Loucy (cell line): Measurements from ENCODE around the gene SLC12A1.

Experiments
- H2AFZ ChIP-seq: fragments of 200-600 bp; sonication (generic); 2 replicates; pipeline ENCODE4 v1.6.0; 2016; ENCODE audit warnings: antibody characterized with exemption, mild to moderate bottlenecking, low read length, moderate library complexity
- H3F3A ChIP-seq: fragments of 200-600 bp; 2 replicates; pipeline ENCODE4 v1.6.0; 2016; ENCODE audit warnings: antibody characterized with exemption, low read depth, mild to moderate bottlenecking
- H3K27me3 ChIP-seq: fragments of 200-600 bp; sonication (generic); 2 replicates; pipeline ENCODE4 v1.6.1; 2014; ENCODE audit warnings: low read length, mild to moderate bottlenecking; ENCODE audit not compliant: insufficient read depth, poor library complexity, severe bottlenecking
- H3K36me3 ChIP-seq: fragments of 200-600 bp; sonication (generic); 2 replicates; pipeline ENCODE4 v1.6.1; 2016; ENCODE audit warnings: low read length; ENCODE audit not compliant: insufficient read depth
- H3K4me1 ChIP-seq: fragments of 200-600 bp; sonication (generic); 2 replicates; pipeline ENCODE4 v1.5.1; 2014; ENCODE audit warnings: low read length, mild to moderate bottlenecking; ENCODE audit not compliant: insufficient read depth, poor library complexity, severe bottlenecking
- H3K4me2 ChIP-seq: fragments of 200-600 bp; sonication (generic); 2 replicates; pipeline ENCODE4 v1.6.0; 2014; ENCODE audit warnings: antibody characterized with exemption, low read length, low read depth, mild to moderate bottlenecking; ENCODE audit not compliant: poor library complexity, severe bottlenecking
- H3K4me3 ChIP-seq: fragments of 200-600 bp; sonication (generic); 2 replicates; pipeline ENCODE4 v1.5.1; 2014; ENCODE audit warnings: low read length, mild to moderate bottlenecking, mixed read lengths; ENCODE audit not compliant: poor library complexity, severe bottlenecking
- H3K79me2 ChIP-seq: fragments of 200-600 bp; sonication (generic); 2 replicates; pipeline ENCODE4 v1.6.1; 2014; ENCODE audit warnings: low read length; ENCODE audit not compliant: insufficient read depth
- H3K9ac ChIP-seq: fragments of 200-600 bp; sonication (generic); 2 replicates; pipeline ENCODE4 v1.6.0; 2014; ENCODE audit warnings: mild to moderate bottlenecking, low read depth, low read length, moderate library complexity; ENCODE audit not compliant: poor library complexity, severe bottlenecking
- H3K9me2 ChIP-seq: fragments of 200-600 bp; sonication (generic); replicated peaks from 2 replicates; pipeline ENCODE4 v1.6.1; 2016; ENCODE audit warnings: low read depth, low read length, mixed read lengths
- H3K9me3 ChIP-seq: fragments of 200-600 bp; sonication (generic); 2 replicates; pipeline ENCODE4 v1.6.1; 2014; ENCODE audit warnings: mild to moderate bottlenecking, antibody characterized with exemption, low read length, low read depth; ENCODE audit not compliant: insufficient read depth
- H4K20me1 ChIP-seq: fragments of 200-600 bp; sonication (generic); 2 replicates; pipeline ENCODE4 v1.6.0; 2014; ENCODE audit warnings: antibody characterized with exemption, low read length, mild to moderate bottlenecking; ENCODE audit not compliant: insufficient read depth, poor library complexity, severe bottlenecking
- CTCF ChIP-seq: fragments of 200-600 bp; sonication (generic); conservative IDR thresholded peaks from 2 replicates; pipeline ENCODE4 v1.5.1; 2014; ENCODE audit warnings: mild to moderate bottlenecking, antibody characterized with exemption, low read length
- EZH2phosphoT487 ChIP-seq: fragments of 200-600 bp; IDR thresholded peaks from 2 replicates; pipeline ENCODE4 v1.6.1; 2018; ENCODE audit warnings: antibody characterized with exemption, mild to moderate bottlenecking, moderate library complexity, borderline replicate concordance

The SLC12A1 gene

GRCh38 chr15:48221261-48221660 is 15.2 kb downstream of the SLC12A1 start:
- no peaks in the 10 kb centered on the region for H3K9me2 ChIP-seq
- H2AFZ ChIP-seq = no peak overlapping the region
- H3K4me2 ChIP-seq = no peak overlapping the region
- H3F3A ChIP-seq = no peaks in the 10 kb centered on the region
- TF ChIP-seq EZH2phosphoT487 = no peak
- TF ChIP-seq CTCF = no peak
- no peaks in the 10 kb centered on the region for H4K20me1 ChIP-seq
- no peaks in the 10 kb centered on the region for H3K79me2 ChIP-seq
- H3K9me3 ChIP-seq = no peaks in the 10 kb centered on the region
- no peak overlapping the region for H3K9ac ChIP-seq
- no peaks in the 10 kb centered on the region for H3K36me3 ChIP-seq
- H3K4me1 ChIP-seq = no peaks in the 10 kb centered on the region
- no peaks in the 10 kb centered on the region for H3K27me3 ChIP-seq
- no peak overlapping the region for H3K4me3 ChIP-seq

- Histone ChIP-seq H3K9me2 (no peaks in the 10 kb centered on the region), H3K4me1 (no peaks in the 10 kb centered on the region), H3K4me2 (no peak overlapping the region), H3K4me3 (no peak overlapping the region), H3F3A (no peaks in the 10 kb centered on the region), H3K27me3 (no peaks in the 10 kb centered on the region), H3K9me3 (no peaks in the 10 kb centered on the region), H3K9ac (no peak overlapping the region), H3K36me3 (no peaks in the 10 kb centered on the region), H3K79me2 (no peaks in the 10 kb centered on the region), H2AFZ (no peak overlapping the region), H4K20me1 (no peaks in the 10 kb centered on the region)
- TF ChIP-seq CTCF (no peak), EZH2phosphoT487 (no peak)
Measured at GRCh38 chr15:48221885-48222284, 15.8 kb downstream of the SLC12A1 start.

GRCh38 chr15:48222627-48223026 is 16.5 kb downstream of the SLC12A1 start:
- no peaks in the 10 kb centered on the region for H3K4me1 ChIP-seq
- H3K9ac ChIP-seq = no peak overlapping the region
- no peak overlapping the region for H3K4me2 ChIP-seq
- no peaks in the 10 kb centered on the region for H3F3A ChIP-seq
- H3K9me3 ChIP-seq = no peaks in the 10 kb centered on the region
- H4K20me1 ChIP-seq = no peaks in the 10 kb centered on the region
- H2AFZ ChIP-seq = no peak overlapping the region
- H3K36me3 ChIP-seq = no peaks in the 10 kb centered on the region
- no peaks in the 10 kb centered on the region for H3K9me2 ChIP-seq
- TF ChIP-seq CTCF = no peak
- no peak for TF ChIP-seq EZH2phosphoT487
- no peaks in the 10 kb centered on the region for H3K27me3 ChIP-seq
- no peaks in the 10 kb centered on the region for H3K79me2 ChIP-seq
- no peak overlapping the region for H3K4me3 ChIP-seq
